Ecto neural progenitor cell (in vitro differentiated cells): ENCODE measurements around the gene MTAP.

Experiments used
- DNase-seq: peaks from one replicate; pipeline ENCODE4 v3.0.0-alpha.2; 2018; ENCODE audit warnings: low spot score

Gene MTAP

GRCh38 chr9:21802418-21803000 is at the start of gene MTAP:
TSS of gene MTAP (plus strand) at chr9:21802636. CDS start at chr9:21802749, 113 bp downstream.
- peak; percentile 89 for DNase-seq

DNA sequence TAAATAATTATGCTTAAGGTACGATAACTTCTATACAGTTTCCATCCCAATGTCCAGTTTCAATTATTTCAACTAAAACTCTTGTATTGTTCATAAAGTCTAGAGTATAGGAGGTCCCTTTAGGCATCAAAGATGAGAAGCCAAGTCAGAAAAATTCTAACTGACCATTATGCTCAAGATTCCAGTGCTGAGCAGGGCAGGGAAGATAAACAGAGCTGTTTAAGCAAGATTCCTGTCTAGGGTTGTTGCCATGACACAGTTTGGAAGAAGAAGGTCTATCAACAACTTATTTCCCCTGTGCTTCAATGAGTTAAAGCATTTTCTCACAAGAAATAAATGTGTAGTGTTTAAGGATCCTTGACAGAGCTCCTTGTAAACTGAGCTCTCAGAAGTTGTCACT is 48.9 kb upstream of the MTAP start:
- DNase-seq: no peak

DNA sequence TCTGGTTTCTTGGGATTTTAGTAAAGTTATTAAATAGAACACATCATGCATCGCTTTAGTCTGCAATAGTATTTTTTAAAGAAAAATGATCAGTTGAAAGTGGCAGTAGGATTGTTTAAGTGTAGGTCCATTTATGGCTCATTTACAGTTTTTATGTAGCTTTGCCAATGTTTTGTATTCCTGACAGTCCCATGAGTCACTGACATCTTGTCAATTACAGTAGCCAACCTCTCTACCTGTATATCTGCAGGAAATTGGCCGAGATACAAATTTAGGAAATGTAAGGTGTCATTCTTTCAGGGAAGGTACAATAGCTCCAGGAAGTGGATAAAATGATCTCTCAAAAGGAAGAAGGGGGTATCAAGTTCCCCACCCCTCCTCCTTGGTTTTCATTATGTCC is 47.7 kb upstream of the MTAP start:
- DNase-seq: no peak

- no peak for DNase-seq
Measured at GRCh38 chr9:21758540-21758939, 43.9 kb upstream of the MTAP start.

DNA sequence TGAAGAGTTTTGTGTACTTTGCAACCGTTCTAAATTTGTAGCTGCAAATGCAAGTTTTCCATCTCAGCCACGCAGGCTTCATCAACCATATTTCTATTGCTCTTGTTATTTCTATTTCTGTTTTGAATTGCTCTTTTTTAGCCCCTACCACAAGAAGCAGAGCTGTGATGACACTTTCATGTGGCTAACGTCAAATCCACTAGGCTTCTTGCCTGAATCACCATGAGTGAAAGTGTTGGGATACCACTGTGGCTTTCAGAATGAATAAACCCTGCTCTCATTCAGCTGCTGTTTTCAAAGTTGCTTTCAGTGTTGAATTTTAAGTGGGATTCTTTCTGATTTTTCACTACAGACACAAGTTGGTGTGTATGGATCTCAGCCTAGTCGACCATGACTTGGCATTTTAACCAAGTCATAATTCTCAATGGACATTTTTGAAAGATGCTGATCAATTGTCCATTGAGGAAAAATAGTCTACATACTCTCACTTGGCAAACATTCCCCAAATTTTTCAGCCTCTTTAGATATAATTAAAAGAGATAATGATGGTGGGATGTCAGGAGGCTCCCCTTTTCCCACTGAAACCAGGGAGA is 41.0 kb upstream of the MTAP start:
- DNase-seq: no peak

DNA sequence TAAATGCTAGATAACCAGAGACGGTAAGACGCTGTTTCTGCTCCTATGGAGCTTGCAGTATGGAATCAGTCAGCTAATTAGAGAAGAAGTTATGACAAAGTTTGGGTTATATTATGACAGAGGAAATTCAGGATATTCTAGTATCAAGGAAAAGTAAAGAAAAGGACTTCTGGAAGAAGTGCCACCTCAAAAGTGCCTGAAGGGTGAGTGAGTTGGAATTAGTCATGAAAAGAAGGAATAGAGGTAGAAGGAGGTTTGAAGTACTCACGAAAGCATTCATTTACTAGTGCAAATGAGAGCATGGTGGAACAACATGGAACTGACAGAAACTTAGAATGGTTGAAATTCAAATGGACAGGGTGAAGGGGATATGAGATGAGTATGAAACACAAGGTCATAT is 40.4 kb upstream of the MTAP start:
- DNase-seq: no peak

- no peak for DNase-seq
Measured at GRCh38 chr9:21764846-21765245, 37.6 kb upstream of the MTAP start.

- no peak for DNase-seq
Measured at GRCh38 chr9:21766096-21766495, 36.3 kb upstream of the MTAP start.

GRCh38 chr9:21770871-21771560 is 31.4 kb upstream of the MTAP start:
- no peak for DNase-seq

- no peak for DNase-seq
Measured at GRCh38 chr9:21777701-21778100, 24.7 kb upstream of the MTAP start.

GRCh38 chr9:21778304-21778703 is 24.1 kb upstream of the MTAP start:
- no peak for DNase-seq

GRCh38 chr9:21779397-21779796 is 23.0 kb upstream of the MTAP start:
- DNase-seq: no peak

DNA sequence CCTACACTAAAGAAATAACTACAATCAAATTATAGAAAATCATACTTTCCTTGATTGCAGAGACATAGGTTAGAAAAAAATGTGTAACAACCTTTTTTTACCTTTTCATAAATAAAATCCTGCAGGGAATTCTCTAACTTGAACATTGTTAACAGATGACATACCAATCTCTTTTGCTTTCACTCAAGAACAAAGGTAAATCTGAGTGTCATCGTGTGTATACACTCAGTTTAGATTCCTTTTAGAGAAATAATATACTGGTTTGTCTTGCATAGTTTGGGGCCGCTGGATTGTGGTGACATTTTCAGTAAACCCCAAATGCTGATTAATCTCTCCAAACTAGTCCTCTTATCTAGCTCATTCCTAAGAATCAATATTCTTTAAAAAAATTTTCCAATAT is 20.8 kb upstream of the MTAP start:
- no peak for DNase-seq

- DNase-seq: no peak
Measured at GRCh38 chr9:21782205-21782604, 20.2 kb upstream of the MTAP start.

DNA sequence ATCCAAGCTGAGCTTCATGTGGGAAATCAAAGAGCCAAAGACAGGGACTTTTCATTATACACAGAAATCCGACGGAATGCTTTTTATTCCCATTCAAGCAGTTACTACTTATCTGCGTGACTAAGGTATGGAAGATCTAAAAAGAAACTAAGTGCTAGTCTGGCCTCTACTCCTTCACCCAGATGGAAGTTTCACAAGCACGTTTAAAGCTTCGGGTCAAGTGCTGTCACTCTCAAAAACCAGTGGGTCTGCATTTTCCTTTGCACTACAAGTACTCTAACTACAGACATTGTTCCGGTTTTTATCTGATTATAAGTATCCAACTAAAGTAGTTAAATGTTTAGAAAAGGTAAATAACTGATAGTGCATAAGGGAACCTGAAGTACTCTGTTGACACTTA is 13.7 kb upstream of the MTAP start:
- DNase-seq: no peak

- no peak for DNase-seq
Measured at GRCh38 chr9:21789541-21790037, 12.8 kb upstream of the MTAP start.

- DNase-seq: no peak
Measured at GRCh38 chr9:21795483-21795882, 7.0 kb upstream of the MTAP start.

- no peak for DNase-seq
Measured at GRCh38 chr9:21796768-21797167, 5.7 kb upstream of the MTAP start.

DNA sequence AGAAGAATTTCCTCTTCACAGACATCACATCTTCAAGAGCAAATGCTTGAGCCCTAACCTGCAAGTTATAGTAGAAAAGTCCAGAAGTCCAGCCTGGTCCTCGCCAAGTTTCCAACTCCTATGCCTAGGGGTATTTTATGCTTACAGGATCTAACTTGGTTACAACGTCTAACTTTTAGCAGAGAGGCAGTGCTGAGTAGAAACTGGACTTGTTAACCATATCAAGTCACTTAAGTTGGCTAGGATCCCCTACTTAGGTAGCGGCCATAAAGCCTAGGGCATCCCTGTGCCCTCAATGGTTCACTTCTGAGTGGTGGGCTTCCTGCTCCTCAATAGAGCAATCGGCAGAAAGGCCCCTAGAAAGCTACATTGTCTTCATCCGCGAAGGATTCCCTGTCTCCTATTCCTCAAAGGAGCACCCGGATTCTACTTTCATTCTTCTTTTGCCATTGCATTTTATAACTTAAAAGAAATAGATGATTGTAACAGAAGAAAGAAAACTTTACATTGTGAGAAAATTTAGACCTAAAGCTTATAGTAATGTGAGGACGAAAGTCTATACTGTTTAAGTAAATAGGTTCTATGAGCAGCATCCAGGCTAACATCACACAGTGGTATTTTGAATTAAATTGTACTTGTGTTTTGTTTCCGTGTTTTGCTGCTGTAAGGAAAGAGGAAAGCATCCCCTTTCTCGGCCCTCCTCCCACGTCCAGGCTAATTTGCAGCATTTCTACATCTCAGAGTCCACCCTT is 1.3 kb upstream of the MTAP start:
- no peak for DNase-seq

DNA sequence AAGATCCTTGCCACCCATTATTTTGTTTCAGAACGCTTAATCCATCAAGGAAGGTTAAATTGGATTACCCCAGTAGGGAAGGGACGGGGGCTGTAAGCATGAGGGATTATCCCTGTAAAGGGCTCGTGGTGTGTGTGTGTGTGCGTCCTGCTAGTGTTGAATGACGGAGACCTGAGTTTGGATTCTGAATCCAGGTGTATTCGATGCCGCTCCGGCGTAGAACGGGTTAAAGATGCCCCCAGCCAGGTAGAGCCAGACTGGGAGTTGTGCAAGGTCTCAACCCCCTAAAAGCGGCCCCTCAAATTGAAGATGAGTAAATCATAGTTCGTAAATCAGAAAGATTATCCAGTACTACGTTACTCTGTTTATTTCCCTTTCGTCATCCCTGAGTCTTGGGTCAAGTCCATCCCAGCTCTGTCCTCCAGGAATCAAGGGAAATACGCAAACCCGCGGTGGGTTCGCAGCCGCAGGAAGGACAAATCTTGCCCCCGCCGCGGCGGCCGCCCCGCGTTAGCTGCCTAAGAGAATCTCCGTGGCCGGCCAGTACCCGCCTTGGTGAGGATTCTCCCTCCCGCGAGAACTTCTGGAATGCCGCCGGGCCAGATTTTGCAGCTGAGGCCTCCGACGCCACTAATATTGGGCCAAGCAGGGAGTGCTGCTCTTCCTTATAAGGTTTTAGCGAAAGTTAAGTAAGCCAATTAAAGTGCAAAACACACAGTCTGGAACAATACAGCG is 586 bp upstream of the MTAP start:
- peak; percentile 82 for DNase-seq

DNA sequence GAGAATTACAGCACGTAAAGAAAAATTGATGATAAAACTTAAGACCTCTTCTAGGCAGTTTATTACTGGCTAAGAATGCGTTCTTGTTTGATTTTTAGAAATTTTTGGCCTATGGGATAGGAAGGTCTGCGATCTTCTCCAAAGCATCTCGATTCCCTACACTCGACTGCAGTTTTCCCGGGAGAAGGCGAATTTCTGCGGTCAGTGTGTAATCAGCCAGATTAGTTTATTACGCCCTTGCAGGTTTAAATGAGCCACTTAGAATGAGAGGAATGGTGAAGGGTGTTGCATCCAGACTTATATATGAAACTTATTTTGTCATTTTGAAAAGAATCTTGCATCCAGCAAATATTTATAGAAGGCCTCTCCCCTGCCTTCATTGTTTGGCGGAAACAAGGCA is 1.2 kb downstream of the MTAP start:
- DNase-seq: no peak

- no peak for DNase-seq
Measured at GRCh38 chr9:21804331-21804730, 1.9 kb downstream of the MTAP start.
